ENCODE results near the gene OST4. TPM values are rescaled to one million over a fixed set of nuclear protein-coding genes. Genes with fewer than 3 reads are reported as not detected.
A peak's percentile ranks its signal among the peaks of the same experiment; 100 is the strongest.

The OST4 gene
- total RNA-seq, 1 experiment from 2014 or later, result 184 TPM

DNA sequence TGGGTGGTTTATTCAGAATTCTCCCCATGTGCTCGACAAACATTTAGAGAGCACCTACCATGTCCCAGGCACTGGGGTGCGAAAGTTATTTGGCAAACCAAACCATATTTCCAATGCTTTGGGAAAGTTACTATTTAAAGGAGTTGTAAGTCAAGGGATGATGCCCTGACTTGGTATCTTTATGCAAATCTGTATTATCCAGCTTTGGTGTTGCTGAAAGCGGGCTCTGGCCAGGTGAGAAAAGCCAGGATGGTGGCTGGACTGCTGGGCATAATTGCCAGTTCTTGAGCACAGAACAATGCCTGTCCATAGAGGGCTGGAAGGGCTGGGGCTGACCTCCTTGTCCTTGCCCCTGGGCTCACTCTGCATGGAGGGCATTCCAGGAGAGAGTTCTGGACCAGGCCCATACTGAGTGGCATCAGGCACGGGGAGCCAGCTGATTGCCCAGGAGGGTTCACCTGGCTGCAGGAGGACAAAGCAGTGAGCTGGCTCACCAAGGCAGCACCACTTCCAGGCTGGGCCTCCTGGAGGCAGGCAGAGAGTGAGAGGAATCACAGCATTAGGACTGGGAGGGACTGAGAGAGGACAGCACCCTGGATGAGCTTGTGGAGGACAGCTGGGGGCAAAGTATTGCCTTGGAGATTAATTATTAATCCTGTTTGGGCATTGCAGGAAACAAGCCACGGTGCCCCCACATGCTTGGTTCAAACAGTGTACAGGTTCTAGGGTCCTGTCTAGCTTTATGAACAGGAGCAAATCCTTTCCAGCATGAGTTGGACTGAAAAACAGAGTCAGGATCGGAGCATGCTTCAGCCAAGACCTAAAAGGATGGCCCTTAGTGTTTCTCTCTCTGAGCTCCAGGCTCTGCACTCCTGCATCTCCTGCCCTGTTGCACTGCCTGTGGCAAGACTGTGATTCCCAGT is 22.2 kb upstream of the OST4 start:
- no peak for DNase-seq (ENCODE audit: low read depth)

DNA sequence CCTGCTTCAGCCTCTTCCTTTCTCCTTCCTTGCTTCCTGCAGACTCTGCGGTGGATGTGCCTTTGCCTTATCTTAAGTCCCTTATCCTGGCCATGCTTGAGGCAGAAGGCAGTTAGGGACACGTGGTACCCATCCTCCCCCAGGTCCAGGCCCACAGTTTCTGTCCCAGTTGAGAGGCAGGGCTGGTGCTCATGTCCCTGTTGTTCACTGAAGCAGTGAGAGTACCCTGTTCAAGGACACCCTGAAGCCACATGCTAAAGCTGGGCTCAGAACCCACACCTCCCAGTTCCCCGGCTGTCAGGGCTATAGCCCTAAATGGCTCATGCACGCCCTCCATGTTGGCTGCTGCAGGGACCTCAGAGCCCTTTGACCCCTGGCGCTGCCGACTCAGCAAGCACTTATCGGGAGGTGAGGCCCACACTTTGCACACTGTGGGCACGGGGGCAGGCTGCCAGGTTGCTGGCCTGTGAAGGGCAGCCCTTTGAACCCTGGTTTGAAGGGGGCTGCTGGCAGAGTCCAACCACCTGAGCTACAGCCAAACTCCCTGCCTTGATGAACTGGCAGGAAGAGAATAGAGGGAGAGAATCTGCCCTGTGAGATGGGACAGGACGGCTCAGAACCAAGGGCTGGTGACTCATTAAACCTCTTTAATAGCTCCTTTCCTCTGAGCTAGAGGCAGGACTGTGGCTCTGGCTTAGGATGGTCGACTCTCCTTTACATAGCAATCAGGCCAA is 21.4 kb upstream of the OST4 start:
- no peak for DNase-seq (ENCODE audit: low read depth)

DNA sequence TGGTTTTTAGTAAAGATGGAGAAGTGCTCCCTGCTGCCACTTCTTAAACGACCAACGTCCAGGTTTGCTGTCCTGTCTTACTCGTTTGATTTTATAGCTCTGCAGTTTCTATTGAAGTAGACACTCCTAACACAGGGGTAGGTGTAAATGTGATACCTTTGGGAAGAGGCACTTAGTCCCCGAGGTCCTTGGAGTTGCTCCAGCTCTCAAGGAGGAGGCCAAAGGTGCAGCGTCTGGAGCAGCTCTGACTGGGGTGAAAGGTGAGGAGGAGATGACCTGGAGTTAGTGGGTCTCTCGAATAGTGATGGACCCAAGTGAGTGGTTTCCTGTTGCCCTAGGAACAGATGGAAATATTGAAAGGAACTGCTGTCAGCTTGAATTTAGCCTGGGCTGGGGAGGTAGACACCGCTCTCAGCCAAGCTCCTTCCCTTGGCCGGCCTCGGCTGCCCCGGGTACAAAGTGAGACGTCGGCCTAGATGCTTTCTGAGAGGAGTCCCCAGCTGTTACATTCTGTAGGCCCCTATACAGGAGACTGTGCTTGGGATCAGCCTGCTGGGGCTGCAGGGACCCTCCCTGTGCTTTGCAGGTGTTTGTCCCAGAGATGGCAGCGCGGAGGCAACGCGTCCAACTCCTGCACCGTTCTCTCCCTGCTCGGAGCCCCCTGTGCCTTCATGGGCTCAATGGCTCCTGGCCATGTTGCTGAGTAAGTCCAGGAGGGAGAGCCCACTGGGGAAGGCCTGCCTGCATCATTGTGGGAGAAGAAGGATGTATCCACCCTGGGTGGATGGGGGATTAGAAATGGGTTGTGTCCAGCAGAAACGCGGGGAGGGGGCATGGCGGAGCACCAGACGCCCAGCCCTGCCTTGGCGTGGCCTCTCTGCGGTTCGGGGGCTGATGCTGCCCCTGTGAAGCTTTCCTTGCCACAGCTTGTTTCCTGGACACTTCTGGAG is 20.6 kb upstream of the OST4 start:
- no peak for DNase-seq (ENCODE audit: low read depth)

DNA sequence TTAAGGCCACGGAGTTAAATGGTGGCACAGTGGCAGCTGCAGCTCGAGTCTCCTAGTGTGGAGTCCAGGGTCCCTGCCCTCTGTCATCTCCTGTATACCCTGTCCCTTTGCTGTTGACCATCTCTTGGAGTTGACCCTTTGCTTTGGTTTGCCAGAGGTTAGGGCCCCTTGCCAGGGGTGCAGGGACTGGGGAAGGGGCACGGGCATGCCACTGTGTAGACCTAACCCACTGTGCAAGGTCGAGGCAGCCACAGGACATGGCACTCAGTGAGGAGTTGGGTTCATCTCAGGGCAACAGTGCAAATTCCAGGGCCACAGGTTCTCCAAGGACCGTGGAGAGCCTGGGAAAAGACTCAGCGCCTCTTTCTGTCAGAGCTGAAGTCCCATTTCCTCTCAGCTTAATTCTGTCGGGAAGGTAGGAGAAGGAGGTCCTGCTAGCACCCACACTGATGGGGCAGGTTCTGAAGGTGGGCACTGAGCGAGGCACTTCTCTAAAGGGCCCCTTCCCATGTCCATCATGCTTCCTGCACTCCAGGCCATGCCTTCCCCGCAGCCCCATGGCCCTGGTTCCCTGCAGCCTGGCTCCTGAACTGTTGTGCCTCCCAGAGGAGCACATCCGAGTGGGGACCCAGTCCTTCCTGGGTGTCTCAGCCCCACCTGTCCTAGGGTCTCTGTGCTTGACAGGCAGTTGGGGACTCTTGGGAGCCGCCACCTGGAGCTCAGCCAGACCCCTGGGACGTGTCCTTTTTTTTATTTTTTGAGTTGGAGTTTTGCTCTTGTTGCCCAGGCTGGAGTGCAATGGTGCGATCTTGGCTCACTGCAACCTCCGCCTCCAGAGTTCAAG is 17.9 kb upstream of the OST4 start:
- DNase-seq (ENCODE audit: low read depth), result no peak

DNA sequence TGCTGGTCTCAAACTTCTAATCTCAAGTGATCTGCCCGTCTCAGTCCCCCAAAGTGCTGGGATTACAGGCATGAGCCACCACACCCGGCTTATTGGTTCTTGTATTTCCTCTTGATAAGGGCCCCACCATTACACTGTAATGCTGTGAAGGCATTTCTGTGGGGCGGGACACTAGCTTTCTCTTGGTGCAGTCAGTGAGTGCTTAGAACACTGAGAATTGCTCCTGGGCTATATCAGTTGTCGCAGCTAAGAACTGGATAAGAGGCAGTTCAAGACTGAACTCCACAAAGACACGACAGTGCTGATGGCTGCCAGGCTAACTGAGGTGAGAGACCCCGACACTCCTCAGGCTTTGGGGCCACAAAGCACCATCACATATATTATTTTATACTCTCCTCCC is 17.2 kb upstream of the OST4 start:
- DNase-seq (ENCODE audit: low read depth), result no peak

DNA sequence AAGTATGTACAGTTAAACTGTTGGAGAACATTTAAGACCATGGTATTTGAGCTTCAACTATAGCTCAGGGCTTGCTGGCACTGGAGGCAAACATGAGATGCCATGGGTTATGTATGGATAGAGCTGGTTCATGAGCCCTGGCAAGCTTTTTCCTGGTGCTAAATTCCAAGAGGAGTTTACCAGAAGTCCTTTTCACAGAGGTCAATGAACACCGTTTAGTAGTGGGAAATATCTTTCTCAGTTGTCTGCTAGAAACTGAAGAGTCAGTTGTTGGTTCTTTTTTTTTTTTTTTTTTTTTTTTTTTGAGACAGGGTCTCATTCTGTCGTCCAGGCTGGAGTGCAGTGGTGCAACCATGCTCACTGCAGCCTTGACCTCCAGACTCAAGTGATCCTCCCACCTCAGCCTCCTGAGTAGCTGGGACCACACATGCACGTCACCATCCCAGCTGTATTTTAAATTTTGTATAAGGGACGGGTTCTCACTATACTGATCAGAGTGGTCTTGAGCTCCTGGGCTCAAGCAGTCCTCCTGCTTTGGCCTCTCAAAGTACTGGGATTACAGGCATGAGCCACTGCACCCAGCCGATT is 16.5 kb upstream of the OST4 start:
- no peak for DNase-seq (ENCODE audit: low read depth)

DNA sequence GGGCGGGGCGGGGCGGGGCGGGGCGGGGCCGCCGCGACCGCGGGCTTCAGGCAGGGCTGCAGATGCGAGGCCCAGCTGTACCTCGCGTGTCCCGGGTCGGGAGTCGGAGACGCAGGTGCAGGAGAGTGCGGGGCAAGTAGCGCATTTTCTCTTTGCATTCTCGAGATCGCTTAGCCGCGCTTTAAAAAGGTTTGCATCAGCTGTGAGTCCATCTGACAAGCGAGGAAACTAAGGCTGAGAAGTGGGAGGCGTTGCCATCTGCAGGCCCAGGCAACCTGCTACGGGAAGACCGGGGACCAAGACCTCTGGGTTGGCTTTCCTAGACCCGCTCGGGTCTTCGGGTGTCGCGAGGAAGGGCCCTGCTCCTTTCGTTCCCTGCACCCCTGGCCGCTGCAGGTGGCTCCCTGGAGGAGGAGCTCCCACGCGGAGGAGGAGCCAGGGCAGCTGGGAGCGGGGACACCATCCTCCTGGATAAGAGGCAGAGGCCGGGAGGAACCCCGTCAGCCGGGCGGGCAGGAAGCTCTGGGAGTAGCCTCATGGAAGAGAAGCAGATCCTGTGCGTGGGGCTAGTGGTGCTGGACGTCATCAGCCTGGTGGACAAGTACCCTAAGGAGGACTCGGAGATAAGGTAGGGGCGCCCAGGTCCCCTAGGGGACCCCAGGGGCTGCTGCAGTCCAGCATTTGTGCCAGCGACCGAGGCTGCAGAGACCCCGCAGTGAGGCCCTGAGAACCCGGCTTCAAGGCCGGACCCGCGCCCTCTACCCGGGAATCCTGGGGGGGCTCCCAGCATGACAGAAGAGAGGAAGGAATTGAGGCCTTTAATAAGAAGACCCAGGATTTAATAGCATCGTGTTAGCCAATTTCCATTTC is 15.5 kb upstream of the OST4 start, which contains the start of gene KHK:
KHK (plus strand) TSS at position 49 of the 870 bp plus-strand sequence; CDS start at position 537, 488 bp downstream.
- DNase-seq (ENCODE audit: low read depth), result no peak

DNA sequence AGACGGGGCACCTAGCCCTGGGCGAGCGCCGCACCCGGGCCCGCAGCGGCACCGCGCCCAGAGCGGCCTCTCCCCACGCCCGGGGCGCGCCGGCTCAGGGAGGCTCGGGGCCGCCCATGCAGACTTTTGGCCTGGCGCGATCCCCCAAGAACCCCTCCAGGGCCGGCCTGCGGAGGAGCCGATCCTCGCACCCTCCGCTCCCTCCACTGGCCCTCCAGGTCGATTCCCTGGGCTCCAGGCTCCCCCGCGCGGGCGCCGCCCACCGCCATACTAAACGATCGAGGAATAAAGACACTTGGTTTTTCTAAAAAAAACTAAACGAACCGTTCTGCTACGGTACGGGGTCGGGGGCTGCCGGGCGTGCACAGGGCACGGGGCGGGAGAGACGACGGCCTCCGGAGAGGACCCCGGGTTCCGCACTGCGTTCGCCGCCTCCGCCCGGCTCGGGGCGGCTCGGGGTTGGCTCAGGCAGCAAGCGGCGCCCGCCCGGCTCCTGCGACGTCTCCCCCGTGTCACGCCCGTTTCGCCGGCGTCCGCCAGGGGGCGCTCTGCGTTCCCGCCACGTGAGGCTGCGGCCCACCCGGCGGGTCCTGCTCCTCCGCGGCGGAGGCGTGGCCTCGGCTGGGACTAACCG is 14.8 kb upstream of the OST4 start:
- peak; percentile 98 for DNase-seq (ENCODE audit: low read depth)

DNA sequence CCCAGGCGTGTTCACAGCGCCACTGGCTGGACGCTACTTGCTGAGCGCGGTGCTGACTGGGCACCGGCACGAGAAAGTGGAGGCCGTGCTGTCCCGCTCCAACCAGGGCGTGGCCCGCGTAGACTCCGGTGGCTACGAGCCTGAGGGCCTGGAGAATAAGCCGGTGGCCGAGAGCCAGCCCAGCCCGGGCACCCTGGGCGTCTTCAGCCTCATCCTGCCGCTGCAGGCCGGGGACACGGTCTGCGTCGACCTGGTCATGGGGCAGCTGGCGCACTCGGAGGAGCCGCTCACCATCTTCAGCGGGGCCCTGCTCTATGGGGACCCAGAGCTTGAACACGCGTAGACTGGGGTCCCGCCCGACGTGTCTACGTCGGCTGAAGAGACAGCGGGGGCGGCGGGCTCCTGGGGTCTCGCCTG is 14.2 kb upstream of the OST4 start:
- DNase-seq (ENCODE audit: low read depth), result peak; percentile 80

DNA sequence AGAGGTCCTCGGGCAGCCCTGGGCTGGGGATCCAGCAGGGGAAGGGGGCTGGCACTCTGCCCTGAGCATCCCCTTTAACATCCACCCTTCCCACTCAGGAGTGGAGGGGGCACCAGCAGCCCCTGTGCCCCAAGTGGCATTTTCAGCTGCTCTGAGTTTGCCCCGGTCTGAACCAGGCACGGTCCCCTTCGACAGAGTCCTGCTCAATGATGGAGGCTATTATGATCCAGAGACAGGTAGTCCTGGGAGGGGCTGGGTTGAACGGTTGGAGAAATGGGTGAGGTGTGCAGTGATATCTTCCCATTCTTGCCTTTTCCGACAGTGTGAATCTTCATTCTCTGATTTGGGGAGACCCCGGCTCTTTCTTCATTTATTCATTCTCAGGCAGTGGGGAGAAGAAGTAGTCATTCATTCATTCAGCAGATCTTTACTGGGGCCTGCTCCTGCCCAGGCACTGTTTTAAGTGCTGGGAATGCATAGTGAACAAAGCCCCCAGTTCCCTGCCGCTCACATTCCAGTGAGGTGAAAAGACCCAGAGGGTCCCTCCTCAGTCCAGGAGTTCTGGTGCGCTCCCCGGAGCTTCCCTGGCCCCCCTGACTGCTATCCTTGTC is 13.7 kb upstream of the OST4 start:
- DNase-seq (ENCODE audit: low read depth), result no peak

DNA sequence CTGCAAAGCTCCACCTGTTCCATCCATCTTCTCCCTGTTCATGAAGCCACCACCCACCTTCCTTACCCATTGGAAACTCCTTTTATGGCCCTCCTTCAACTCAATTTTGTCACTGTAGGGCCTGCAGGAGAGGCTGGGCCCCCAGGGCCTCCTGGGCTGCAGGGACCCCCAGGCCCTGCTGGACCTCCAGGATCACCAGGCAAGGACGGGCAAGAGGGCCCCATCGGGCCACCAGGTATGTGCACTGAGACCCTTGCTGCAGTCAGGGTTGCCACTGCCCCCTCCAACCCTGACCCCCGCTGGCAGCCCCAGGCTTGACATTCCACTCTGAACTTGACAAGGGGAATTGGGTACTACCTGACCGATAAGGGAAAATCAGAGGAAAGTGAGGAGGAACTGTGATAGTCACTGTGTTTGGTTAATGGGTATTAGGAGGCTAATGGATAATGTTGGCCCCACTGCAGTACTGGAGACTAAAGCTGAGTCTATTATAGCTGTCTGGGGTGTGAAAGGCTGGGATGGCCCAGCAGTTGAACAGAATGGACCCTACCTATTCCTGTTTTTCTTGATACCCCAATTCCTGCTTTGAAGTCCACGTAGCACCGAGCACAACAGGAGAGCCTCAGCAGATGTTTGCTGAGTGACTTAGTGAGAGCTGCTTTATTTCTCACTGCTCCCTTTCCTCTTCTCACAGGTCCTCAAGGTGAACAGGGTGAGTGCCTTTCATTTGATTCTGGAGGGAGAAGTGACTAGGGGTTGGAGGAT is 13.0 kb upstream of the OST4 start:
- DNase-seq (ENCODE audit: low read depth), result no peak

DNA sequence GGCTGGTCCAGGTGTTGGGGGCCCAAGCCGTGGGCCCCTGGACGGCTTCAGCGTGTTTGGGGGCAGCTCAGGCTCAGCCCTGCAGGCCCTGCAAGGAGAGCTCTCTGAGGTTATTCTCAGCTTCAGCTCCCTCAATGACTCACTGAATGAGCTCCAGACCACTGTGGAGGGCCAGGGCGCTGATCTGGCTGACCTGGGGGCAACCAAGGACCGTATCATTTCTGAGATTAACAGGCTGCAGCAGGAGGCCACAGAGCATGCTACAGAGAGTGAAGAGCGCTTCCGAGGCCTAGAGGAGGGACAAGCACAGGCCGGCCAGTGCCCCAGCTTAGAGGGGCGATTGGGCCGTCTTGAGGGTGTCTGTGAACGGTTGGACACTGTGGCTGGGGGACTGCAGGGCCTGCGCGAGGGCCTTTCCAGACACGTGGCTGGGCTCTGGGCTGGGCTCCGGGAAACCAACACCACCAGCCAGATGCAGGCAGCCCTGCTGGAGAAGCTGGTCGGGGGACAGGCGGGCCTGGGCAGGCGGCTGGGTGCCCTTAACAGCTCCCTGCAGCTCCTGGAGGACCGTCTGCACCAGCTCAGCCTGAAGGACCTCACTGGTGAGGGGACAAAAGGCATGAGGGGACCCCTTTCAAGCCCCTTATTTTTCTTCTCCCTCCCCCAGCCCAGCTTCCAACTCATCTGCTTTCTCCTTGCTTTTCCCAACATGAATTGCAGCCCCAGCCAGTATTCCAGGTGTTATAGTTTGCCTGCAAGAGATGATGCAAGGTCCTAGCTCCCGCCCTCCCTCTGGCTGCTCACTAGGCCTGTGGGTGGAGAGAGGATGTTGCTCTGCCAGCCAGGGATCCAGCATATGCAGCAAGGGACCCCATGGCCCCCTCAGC is 12.2 kb upstream of the OST4 start:
- DNase-seq (ENCODE audit: low read depth), result no peak

DNA sequence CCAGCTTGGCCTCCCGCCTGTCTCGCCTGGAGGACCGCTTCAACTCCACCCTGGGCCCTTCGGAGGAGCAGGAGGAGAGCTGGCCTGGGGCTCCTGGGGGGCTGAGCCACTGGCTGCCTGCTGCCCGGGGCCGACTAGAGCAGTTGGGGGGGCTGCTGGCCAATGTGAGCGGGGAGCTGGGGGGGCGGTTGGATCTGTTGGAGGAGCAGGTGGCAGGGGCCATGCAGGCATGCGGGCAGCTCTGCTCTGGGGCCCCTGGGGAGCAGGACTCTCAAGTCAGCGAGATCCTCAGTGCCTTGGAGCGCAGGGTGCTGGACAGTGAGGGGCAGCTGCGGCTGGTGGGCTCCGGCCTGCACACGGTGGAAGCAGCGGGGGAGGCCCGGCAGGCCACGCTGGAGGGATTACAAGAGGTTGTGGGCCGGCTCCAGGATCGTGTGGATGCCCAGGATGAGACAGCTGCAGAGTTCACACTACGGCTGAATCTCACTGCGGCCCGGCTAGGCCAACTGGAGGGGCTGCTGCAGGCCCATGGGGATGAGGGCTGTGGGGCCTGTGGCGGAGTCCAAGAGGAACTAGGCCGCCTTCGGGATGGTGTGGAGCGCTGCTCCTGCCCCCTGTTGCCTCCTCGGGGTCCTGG is 11.4 kb upstream of the OST4 start:
- DNase-seq (ENCODE audit: low read depth), result no peak

DNA sequence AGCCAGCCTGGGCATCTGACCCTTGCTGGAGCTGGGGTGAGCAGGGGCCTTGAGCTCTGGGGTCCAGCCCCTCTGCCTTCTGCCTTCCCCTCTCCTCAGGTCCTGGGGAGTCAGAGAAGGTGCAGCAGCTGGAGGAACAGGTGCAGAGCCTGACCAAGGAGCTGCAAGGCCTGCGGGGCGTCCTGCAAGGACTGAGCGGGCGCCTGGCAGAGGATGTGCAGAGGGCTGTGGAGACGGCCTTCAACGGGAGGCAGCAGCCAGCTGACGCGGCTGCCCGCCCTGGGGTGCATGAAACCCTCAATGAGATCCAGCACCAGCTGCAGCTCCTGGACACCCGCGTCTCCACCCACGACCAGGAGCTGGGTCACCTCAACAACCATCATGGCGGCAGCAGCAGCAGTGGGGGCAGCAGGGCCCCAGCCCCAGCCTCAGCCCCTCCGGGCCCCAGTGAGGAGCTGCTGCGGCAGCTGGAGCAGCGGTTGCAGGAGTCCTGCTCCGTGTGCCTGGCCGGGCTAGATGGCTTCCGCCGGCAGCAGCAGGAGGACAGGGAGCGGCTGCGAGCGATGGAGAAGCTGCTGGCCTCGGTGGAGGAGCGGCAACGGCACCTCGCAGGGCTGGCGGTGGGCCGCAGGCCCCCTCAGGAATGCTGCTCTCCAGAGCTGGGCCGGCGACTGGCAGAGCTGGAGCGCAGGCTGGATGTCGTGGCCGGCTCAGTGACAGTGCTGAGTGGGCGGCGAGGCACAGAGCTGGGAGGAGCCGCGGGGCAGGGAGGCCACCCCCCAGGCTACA is 10.7 kb upstream of the OST4 start:
- no peak for DNase-seq (ENCODE audit: low read depth)

DNA sequence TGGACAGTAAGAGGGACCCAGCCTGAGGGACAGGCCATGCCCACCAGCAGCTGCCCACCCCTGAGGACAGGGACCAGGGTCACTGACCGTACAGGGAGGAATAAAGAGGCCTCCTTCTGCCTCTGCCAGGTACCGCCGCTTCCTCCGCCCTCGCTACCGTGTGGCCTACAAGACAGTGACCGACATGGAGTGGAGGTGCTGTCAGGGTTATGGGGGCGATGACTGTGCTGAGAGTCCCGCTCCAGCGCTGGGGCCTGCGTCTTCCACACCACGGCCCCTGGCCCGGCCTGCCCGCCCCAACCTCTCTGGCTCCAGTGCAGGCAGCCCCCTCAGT is 9.1 kb upstream of the OST4 start:
- DNase-seq (ENCODE audit: low read depth), result no peak

DNA sequence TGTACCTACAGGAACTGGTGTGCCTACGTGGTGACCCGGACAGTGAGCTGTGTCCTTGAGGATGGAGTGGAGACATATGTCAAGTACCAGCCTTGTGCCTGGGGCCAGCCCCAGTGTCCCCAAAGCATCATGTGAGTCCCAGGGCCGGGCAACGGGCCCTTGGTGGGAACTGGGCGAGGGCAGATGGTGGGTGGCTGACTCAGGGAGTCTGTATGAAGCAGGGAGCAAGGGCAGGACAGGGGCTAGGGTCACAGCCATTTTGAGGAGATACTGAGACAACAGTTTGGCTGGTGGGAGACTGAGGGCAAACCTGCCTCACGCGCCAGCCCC is 8.7 kb upstream of the OST4 start:
- no peak for DNase-seq (ENCODE audit: low read depth)

Data from Daoy (cell line).